ENCODE results near the gene IRX3.

Gene IRX3

DNA sequence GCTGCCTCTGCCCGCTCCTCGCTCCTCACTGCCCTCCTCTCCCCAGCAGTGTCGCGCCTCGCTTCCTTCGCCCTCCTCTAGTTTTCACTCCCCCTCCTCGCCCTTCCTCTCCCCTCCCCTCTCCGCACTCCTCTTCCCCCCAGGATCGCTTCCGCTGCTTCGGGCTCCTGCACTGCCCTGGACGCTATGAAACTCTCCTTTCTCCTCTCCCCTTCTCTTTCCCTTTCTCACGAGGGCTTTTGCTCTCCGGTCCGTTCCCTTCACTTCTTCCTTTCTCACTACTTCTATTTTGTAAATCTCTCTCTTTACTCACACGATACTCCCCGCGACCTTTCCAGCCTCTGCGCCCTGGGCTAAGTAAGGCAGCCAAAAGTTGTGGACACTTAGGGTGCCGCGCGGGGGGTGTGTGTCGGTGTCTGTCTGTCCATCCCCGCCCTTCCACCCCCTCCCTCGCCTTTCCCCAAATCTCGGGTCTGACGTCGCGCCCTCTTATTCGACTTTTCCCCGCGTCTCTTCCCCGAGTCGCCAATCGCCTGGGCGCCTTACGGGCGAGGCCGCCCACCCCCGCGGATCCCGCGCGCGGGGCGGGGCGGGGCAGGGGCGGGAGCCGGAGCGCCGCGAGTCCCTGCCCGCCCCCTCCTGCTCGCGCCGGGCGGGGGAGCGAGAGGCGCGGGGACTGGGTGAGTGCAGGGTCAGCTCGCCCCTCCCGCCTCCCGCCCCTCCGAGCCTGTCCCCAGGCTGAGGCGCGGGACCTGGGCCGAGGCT, at the start of gene IRX3:
TSS of gene IRX3 (minus strand) at position 422 of the 765 bp plus-strand sequence. CDS start 737 bp downstream, outside the sequence.
- DNase-seq (ENCODE audit: low read depth): no peak

DNA sequence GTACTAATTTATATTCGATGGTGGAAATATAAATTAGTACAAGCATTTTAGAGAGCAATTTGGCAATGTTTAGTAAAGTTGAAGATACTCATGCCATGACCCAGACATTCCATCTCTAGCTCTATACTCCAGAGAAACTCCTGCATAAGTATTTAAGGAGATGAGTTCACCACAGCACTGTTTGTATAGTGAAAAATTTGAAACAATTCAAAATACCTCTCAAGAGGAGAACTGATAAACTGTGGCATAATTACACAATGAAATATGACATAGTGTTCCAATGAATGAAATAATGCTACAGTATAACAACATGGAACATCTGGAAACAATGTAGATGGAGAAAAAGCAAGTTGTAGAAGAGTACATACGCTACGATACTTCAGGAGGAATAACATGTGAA, 48.6 kb upstream of the IRX3 start:
- DNase-seq (ENCODE audit: low read depth): no peak

DNA sequence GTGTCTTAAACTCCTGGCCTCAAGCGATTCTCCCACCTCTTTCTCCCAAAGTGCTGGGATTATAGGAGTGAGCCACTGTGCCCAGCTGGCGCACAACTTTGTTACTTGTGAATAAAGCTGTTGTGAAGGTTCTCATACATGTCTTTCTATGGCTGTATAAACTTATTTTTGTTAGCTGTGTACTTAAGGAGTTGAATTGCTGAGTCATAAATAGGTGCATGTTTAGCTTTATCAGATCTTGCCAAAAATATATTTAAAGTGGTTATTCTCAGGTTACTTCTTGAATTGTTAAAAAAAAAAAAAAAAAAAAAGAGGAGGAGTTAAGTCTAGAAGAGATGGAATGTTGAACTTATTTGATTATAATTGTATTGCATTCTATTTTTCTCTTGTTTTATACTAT, 47.6 kb upstream of the IRX3 start:
- DNase-seq (ENCODE audit: low read depth): no peak

- no peak for DNase-seq (ENCODE audit: low read depth)
Measured at GRCh38 chr16:54331241-54332002, 44.8 kb upstream of the IRX3 start.

DNA sequence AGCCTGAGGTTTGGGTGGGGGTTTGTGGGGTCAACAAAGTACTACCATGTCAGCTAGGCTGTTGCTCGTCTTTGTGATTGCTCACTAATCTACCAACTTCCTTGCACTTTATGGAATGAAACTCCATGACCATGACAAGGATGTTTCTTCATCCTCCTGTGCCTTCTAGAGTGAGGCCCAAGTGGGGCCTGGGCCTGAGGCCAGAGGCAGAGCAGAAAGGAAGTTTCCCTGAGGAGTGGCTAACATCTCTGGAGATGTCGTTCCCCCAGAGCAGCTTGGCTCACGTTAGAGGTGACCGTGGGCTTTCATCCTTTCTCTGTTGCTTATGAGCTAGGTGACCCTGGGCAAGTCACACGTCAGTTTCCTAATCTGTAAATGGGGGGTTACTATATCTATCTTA, 41.0 kb upstream of the IRX3 start:
- no peak for DNase-seq (ENCODE audit: low read depth)

DNA sequence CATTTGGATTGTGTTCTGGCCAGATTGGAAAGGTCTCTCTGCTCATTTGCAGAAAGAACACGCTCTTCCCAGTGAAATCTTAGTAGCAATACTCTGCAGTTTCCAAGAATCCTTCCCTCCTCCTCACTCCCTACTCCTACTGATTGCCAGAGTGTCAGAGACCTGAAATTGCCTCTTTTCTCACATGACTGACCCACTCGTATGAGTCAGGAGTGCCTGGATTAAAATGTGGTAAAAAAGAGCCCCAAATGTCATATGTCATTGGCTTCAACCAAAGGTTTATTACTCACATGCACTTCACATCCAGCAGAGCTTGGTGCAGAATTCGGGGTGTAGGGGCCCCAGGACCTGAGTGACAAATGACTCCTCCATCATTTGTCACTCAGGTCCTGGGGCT, 39.7 kb upstream of the IRX3 start:
- DNase-seq (ENCODE audit: low read depth): no peak

GRCh38 chr16:54325616-54326265, 39.2 kb upstream of the IRX3 start:
- no peak for DNase-seq (ENCODE audit: low read depth)

GRCh38 chr16:54324716-54325115, 38.1 kb upstream of the IRX3 start:
- no peak for DNase-seq (ENCODE audit: low read depth)

DNA sequence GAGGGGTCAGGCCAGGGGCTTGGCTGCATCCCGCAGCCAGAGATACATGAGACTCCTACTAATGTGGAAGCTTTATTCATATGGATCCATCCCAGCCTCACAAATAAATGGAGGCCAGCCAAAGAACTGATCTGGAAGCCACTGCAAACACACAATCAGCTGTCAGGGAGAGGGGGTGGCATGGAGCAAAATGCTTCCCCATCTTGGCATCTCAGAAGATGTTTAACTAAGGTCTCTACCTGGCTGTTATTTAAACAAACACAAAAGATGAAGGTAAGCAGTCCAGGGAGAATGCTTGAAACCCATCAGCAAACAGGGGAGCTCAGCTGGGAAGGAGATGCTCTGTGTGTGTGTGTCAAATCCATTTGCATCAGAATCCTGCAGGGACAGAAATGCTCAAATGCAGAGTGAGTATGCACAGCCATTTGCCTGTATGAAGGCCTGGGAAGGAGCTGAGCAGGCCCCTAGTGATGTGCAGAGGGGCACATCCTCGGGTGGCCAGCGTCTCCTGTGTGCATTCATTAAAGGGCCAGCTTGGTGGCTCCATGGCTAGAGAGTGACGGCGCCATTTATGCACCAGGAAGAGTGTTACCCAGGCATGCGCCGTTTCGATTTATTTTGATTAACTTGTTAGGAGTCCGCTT, 34.2 kb upstream of the IRX3 start:
- no peak for DNase-seq (ENCODE audit: low read depth)

DNA sequence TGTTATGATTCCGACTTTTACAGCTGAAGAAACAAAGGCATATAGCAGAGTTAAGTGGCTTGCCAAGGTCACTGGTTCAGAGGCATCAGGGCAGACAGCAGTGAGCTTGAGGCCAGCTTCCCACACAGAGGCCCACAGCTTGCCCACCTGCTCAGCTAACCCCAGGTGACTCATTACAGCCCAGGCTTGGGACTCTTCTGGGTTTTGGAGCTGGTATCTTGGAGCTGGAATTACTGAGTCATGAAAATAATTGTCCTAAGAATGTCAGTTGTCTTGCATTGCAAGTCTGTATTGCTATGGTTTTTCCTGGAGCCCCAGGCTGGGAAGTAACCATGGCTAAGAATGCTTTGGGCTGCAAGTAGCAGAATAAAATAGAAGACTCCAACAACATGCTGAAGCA, 32.4 kb upstream of the IRX3 start:
- DNase-seq (ENCODE audit: low read depth): no peak

DNA sequence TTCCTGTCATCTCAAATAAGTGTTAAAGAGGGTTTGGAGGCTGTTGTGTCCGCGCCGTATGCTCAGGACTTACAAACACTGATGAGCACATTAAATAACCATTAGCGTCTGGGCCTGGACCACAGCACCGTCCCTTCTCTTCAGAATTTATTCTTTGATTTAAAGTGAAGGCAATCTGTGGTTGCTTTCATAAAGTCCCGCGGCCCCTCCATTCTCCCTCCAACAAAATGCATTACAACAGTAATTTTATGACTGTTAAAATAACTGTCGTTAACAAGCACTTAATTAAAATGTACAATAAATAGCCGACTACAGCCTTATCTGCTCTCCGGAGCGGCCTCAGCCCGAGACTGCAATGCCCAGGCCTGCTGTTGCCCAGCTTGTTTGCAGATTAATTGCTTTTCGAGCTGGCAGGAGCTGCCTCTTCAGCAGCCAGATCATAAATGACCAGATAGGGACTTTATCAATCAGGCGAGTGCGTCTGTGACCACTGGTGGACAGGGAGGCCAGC, 30.6 kb upstream of the IRX3 start:
- no peak for DNase-seq (ENCODE audit: low read depth)

GRCh38 chr16:54316095-54316889, 29.7 kb upstream of the IRX3 start:
- DNase-seq (ENCODE audit: low read depth): no peak

GRCh38 chr16:54313789-54314188, 27.2 kb upstream of the IRX3 start:
- DNase-seq (ENCODE audit: low read depth): no peak

DNA sequence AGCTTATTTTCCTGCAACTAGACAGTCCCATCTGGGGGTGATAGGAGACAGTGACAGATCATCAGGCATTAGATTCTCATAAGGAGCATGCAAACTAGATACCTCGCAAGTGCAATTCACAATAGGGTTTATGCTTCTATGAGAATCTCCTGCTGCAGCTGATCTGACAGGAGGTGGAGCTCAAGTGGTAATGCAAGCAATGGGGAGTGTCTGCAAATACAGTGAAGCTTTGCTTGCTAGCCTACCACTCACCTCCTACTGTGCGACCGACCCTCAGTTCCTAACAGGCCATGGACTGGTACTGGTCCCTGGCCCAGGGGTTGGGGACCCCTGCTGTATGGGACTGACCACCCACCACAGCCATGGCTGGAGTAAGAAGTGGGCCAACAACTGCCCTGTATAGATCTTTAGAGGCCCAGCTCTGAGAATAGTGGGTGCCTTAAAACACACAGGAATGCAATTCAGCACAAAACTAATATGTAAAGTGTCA, 26.0 kb upstream of the IRX3 start:
- DNase-seq (ENCODE audit: low read depth): no peak

DNA sequence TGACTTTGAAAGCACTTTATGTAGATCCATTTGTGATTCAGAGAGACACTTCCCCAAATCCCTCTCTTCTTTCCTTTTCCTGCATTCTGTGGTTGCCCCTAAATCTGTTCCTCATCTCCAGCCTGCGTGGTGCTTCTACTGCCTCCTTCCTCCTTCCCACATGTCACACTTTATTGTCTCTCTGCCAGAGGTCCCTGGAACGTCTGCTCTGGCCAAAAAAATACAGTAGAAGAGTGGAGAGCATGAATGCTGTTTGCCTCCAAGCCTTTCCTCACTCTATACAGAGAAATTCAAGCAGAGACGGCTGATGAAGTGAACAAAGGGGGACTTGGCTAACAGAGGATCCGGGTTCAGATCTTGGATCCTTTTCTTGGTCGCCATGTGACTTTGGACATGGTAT, 22.8 kb upstream of the IRX3 start:
- no peak for DNase-seq (ENCODE audit: low read depth)

GRCh38 chr16:54305080-54305479, 18.5 kb upstream of the IRX3 start:
- DNase-seq (ENCODE audit: low read depth): no peak

DNA sequence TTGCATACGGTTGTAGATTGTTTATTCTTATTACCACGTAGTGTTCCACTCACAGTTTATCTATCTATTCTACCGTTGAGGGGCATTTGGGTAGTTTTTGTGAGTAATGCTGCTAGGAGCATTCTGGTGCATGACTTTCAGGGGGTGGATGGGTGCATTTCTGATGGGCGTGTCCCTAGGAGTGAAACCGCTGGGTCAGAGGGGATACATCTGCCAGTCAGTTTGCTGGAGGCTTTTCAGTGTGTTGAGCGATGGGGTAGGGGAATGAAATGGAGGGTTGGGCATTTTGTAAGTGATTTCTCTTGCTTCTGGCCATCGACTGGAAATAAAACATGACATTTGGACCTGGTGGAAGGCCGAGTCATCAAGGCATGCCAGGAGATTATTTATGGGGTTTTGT, 17.0 kb upstream of the IRX3 start:
- DNase-seq (ENCODE audit: low read depth): no peak

- DNase-seq (ENCODE audit: low read depth): no peak
Measured at GRCh38 chr16:54297154-54297553, 10.6 kb upstream of the IRX3 start.

- DNase-seq (ENCODE audit: low read depth): no peak
Measured at GRCh38 chr16:54296543-54296942, 10.0 kb upstream of the IRX3 start.

DNA sequence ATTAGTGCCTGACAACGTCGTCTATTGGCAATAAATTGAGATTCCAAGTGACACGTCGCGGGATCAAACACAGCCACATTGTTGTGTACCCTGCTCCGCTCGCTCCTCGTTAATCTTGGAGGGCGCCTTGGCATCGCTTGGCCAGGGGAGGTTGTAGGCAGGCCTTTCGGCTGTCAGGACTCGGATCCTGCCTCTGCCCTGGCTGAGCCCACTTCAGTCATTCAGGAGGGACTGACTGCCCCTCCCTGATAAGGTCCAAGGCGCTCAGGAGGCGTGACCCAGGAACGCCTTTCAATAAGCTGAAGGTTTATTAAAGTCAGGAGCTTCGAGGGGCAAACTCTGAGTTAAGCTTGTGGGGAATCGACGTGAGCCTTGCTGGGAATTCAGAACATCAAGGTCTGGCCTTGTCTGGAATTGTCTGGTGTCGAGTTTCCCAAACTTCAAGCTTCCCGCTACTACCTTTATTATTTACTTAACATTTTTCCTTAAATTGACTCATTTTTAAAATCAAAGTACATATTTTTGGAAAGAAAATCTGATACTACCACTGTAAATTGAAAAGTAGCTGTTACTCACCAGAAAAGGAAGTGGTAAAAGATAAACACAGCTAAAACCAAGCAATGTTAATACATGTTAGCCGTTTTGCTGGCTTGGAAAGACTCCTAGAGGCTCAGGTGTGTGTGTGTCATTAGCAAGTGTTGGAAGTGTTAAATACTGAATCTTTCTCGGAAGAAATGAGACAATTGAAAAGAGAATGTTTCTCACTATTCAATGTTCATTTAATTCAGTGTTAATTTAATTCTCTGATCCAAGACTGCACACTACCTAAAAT, 5.3 kb upstream of the IRX3 start:
- no peak for DNase-seq (ENCODE audit: low read depth)

Measured in activated T-cell treated with anti-CD3 and anti-CD28 coated beads for 24 hours (primary cell).